Ectodermal cell (in vitro differentiated cells): ENCODE measurements around the gene FRMD4B.

Experiments used
- H3K27ac ChIP-seq: 2 replicates; pipeline ENCODE4 v1.7.0; 2013; ENCODE audit warnings: mild to moderate bottlenecking, low read depth, low read length; ENCODE audit not compliant: insufficient read depth, poor library complexity, severe bottlenecking
- H3K27me3 ChIP-seq: 2 replicates; pipeline ENCODE4 v1.7.0; 2013; ENCODE audit warnings: mild to moderate bottlenecking, low read length; ENCODE audit not compliant: insufficient read depth, control insufficient read depth, poor library complexity, severe bottlenecking
- H3K36me3 ChIP-seq: one replicate; pipeline ENCODE4 v1.7.0; 2013; ENCODE audit warnings: low read length; ENCODE audit not compliant: control insufficient read depth, insufficient read depth
- H3K4me1 ChIP-seq: one replicate; pipeline ENCODE4 v1.7.0; 2013; ENCODE audit warnings: low read length; ENCODE audit not compliant: control insufficient read depth, insufficient read depth
- H3K4me3 ChIP-seq: 2 replicates; pipeline ENCODE4 v1.7.0; 2013; ENCODE audit warnings: low read depth, low read length, control low read depth; ENCODE audit not compliant: insufficient read depth
- H3K9me3 ChIP-seq: 2 replicates; pipeline ENCODE4 v1.7.0; 2013; ENCODE audit warnings: mild to moderate bottlenecking, low read length, moderate library complexity; ENCODE audit not compliant: control insufficient read depth
- WGBS, 2 experiments: methylation state at CpG; one replicate each; pipeline ENCODE4 v1.1.7; 2013; ENCODE audit warnings: missing lambda C conversion rate in 2 of 2; 5-methylcytosine and 5-hydroxymethylcytosine counted together

The FRMD4B gene

DNA sequence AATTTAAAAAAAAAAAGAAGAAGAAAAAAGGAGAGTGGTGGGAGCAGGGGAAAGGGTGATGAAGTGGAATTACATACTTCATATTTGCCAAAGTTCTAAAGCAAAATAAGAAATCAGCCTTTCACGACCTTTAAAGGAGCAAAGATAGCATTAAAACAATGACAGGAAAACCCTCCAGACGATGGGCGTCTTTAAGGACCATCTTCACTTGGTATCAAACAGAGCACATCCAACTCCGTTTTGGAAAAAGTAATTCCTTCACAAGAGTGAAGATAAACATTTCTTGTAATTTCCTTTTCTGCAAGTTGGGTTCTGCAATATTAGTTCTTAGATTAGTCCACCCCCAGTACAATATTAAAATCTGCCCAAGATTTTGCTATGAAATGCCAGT is 32.8 kb downstream of the FRMD4B start:
- Histone ChIP-seq H3K36me3 (no peaks in the 10 kb centered on the region), H3K27ac (no peak overlapping the region), H3K4me1 (no peaks in the 10 kb centered on the region), H3K9me3 (no peaks in the 10 kb centered on the region), H3K27me3 (no peaks in the 10 kb centered on the region), H3K4me3 (no peak overlapping the region)
- 95 to 96% methylated on average over 4 of the region's 4 CpGs for WGBS, 2 experiments

DNA sequence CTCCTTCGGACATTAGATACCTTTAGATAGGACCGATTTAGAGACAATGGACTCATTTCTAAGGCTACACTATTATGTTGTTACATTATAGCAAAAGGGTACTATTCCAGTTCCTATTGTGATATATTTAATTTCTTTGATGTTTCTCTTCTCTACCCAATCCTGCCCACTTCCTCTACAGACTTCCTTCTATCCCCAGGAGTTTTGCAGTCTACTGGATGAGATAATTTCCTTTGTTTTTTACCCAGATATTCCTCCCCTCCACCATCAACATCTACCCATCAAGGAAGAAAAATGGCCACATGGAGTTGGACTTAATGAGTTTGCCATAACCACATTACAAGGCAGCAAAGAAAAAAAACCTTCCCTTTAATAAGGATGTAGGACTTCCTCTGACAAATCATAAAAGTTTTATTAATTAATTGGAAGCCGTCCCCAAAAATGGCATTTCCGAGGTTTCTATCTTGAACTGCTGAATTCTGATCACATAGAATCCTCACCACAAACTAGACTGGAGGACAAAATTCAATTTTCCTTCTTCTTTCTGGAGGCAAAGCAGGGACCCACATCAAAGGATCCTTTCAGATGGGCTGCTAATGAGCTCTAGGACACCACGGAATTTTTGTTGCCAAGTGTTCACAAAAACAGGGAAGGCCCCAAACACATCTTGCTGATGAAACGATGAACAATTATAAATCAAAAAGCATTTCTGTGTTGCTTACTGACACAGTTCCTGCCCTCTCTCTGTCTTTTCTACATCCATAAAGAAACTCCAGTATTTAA is 33.4 kb downstream of the FRMD4B start:
- Histone ChIP-seq H3K4me1 (no peaks in the 10 kb centered on the region), H3K27ac (no peak overlapping the region), H3K36me3 (no peaks in the 10 kb centered on the region), H3K4me3 (no peak overlapping the region), H3K9me3 (no peaks in the 10 kb centered on the region), H3K27me3 (no peaks in the 10 kb centered on the region)
- 90 to 92% methylated on average over 6 of the region's 6 CpGs for WGBS, 2 experiments

GRCh38 chr3:69343875-69344274 is 42.0 kb downstream of the FRMD4B start:
- Histone ChIP-seq H3K36me3 (no peaks in the 10 kb centered on the region), H3K9me3 (no peaks in the 10 kb centered on the region), H3K4me1 (no peaks in the 10 kb centered on the region), H3K27ac (no peak overlapping the region), H3K4me3 (no peak overlapping the region), H3K27me3 (no peaks in the 10 kb centered on the region)
- 93 to 96% methylated on average over 3 of the region's 4 CpGs for WGBS, 2 experiments

DNA sequence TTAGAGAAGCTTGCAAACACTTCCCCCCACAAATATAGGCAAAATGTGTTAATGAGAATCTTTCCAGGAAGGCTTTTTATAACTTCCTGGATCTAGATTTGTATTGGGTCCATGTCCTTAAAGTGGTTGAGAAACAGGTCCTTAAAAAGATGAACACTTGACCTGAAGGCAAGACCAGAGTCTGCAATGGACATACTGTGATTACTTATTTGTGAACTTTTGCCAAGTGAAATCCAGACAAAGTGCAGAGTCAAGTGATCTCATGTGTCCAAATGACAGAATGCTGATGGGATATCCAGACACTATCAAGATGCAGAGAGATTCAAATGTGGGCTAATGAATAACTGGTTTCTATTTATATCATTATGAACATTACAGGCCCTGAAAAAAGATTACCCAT is 43.8 kb downstream of the FRMD4B start:
- H3K4me3 ChIP-seq = no peak overlapping the region
- H3K9me3 ChIP-seq = no peaks in the 10 kb centered on the region
- no peaks in the 10 kb centered on the region for H3K27me3 ChIP-seq
- H3K27ac ChIP-seq = no peak overlapping the region
- H3K4me1 ChIP-seq = no peaks in the 10 kb centered on the region
- H3K36me3 ChIP-seq = no peaks in the 10 kb centered on the region

GRCh38 chr3:69339760-69340159 is 46.1 kb downstream of the FRMD4B start:
- H3K4me3 ChIP-seq = no peak overlapping the region
- 77 to 86% methylated on average over 1 of the region's 1 CpG for WGBS, 2 experiments
- no peak overlapping the region for H3K27ac ChIP-seq
- H3K36me3 ChIP-seq = no peaks in the 10 kb centered on the region
- no peaks in the 10 kb centered on the region for H3K27me3 ChIP-seq
- no peaks in the 10 kb centered on the region for H3K9me3 ChIP-seq
- no peaks in the 10 kb centered on the region for H3K4me1 ChIP-seq

DNA sequence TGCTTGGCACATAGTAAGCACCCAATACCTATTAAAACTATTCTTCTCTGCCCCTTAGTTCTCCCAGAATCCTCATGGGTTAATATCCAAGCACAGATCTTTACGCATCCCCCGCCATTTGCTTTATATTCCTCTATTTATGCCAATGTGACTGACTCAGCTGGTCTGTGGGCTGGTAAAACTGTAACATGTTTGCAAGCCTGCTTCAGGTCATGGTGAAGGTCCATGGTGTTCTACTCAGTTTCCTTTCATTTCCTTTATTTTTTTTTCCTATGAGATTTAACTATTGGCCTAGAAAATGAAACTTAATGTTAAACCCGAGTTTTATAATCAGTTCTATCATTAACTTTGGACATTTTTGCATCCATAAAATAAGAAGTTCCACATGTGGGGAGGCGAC is 47.0 kb downstream of the FRMD4B start:
- Histone ChIP-seq H3K36me3 (no peaks in the 10 kb centered on the region), H3K27ac (no peak overlapping the region), H3K4me1 (no peaks in the 10 kb centered on the region), H3K4me3 (no peak overlapping the region), H3K27me3 (no peaks in the 10 kb centered on the region), H3K9me3 (no peaks in the 10 kb centered on the region)
- WGBS, 2 experiments = 87 to 94% methylated on average over 4 of the region's 4 CpGs

DNA sequence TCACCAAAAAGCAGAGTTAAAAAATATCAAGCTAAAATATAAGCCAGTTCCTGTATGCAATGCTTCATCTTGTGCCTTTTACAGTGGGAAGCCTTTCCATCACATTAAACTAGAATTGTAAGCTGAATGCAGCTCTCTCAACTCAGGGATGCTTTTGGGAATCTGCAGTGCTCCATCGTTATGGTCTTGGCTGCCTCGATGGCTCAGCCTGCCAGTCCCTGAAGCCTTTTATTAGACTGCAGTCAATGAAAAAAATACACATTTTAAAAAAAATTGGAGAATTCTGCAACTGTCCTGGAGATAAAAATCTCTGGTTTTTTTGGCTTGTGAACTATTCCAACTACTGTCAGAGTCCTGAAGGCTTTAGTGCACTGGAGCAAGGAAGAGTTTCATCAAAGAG is 53.0 kb downstream of the FRMD4B start:
- no peaks in the 10 kb centered on the region for H3K27me3 ChIP-seq
- 89 to 90% methylated on average over 2 of the region's 2 CpGs for WGBS, 2 experiments
- no peaks in the 10 kb centered on the region for H3K4me1 ChIP-seq
- no peak overlapping the region for H3K4me3 ChIP-seq
- no peaks in the 10 kb centered on the region for H3K36me3 ChIP-seq
- no peaks in the 10 kb centered on the region for H3K9me3 ChIP-seq
- no peak overlapping the region for H3K27ac ChIP-seq

DNA sequence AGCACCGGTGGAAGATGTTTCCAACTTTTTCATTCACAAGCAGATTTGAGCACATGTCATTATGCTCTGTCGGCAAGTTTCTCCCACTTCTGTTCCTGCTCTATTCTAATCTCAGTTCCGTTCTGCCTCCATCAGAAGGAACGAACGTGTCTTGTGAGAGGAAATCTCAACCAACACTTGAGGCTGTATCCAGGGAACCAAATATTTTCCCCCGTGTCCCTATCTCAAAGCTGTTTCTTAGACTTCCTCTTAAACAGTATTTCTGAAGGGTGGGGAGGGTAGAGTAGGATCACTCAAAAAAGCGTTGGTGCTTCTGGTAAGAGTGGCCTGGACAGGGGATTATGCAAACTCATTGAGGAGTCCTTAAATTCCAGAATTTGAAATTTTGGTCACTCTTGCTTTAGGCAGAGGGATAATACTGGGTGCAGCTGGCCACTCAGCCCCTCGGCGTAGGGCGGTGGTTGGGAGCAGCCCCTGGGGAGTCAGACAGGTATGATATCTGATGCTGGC is 54.9 kb downstream of the FRMD4B start:
- Histone ChIP-seq H3K27ac (no peak overlapping the region), H3K4me3 (no peak overlapping the region), H3K9me3 (no peaks in the 10 kb centered on the region), H3K36me3 (no peaks in the 10 kb centered on the region), H3K27me3 (no peaks in the 10 kb centered on the region), H3K4me1 (no peaks in the 10 kb centered on the region)
- 92 to 94% methylated on average over 9 to 10 of the region's 10 CpGs for WGBS, 2 experiments

DNA sequence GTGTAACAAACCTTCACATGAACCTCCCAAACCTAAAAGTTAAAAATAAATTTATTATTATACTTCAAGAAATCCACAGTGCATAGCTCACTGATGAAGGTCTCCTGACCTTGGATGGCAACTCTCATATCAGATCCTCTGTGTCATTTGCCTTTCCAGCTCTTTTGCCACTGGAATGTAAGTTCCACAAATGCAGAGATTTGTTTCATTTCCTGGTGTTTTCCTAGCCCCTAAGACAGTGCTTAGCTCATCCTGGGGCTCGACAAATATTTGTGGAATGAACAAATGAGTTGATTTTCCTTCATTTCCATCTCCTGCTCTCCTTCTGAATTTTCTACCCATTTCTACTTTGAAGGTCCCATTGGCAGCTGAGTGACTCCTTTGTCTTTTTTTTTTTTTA is 56.0 kb downstream of the FRMD4B start:
- Histone ChIP-seq H3K9me3 (no peaks in the 10 kb centered on the region), H3K27me3 (no peaks in the 10 kb centered on the region), H3K4me3 (no peak overlapping the region), H3K4me1 (no peaks in the 10 kb centered on the region), H3K27ac (no peak overlapping the region), H3K36me3 (no peaks in the 10 kb centered on the region)
- 90 to 100% methylated on average over 1 of the region's 1 CpG for WGBS, 2 experiments

DNA sequence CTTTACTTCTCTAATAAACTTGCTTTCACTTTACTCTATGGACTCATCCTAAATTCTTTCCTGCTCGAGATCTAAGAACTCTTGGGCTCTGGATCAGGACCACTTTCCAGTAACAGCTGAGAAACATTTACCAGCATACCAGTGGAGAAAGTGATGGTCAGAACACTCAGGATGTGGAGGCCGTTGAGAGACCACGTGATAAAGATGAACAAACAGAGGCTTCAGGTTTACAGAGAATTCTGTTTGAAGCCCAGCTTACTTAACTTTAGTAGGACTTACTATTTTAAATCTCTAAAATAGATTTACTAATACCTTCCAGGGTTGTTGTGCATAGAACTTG is 57.0 kb downstream of the FRMD4B start:
- no peaks in the 10 kb centered on the region for H3K9me3 ChIP-seq
- no peaks in the 10 kb centered on the region for H3K4me1 ChIP-seq
- WGBS, 2 experiments = 93 to 95% methylated on average over 3 of the region's 3 CpGs
- no peak overlapping the region for H3K4me3 ChIP-seq
- no peaks in the 10 kb centered on the region for H3K27me3 ChIP-seq
- no peaks in the 10 kb centered on the region for H3K36me3 ChIP-seq
- no peak overlapping the region for H3K27ac ChIP-seq
